Thyroid gland (tissue), 4 donors: ENCODE data around the gene AKNA.

ENCODE experiments used
- POLR2A ChIP-seq, 2 donors: fragments of 450-650 bp; IDR thresholded peaks; one replicate each; pipeline ENCODE4 v1.6.1; 2017; ENCODE audit warnings: antibody characterized with exemption in 2 of 2, mild to moderate bottlenecking in 2 of 2, moderate library complexity in 1 of 2
- TF ChIP-seq, protein P1 (sequence below), 6 experiments: fragments of 200-600 bp in 3 of 6; fragments of 450-650 bp in 3 of 6; sonication (generic) in 3 of 6; IDR thresholded peaks; one replicate each; pipeline ENCODE4 v1.5.1; 2016 to 2019; ENCODE audit warnings: antibody characterized with exemption in 6 of 6, mild to moderate bottlenecking in 2 of 6, inconsistent platforms in 1 of 6, moderate library complexity in 1 of 6

DNA sequence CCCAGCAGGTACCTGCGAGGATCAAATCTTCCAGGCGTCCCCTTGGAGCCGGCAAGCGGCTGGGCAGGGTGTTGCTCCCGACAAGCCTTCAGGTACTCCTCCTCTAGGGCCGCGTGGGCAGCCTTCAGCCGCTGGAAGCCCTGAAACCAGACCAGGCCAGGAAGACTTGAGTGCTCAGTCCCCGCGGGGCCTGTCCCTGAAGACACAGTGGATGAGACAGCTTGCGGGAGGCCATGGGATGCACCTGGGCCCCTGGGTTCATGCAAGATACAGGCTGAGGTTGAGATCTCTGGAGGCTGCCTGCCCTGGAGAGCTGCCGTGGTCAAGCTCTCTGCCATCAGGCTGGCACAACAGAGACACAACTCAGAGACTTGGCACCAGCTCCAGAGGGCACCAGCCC, 25.4 kb downstream of the AKNA start:
- TF ChIP-seq, protein P1, sequence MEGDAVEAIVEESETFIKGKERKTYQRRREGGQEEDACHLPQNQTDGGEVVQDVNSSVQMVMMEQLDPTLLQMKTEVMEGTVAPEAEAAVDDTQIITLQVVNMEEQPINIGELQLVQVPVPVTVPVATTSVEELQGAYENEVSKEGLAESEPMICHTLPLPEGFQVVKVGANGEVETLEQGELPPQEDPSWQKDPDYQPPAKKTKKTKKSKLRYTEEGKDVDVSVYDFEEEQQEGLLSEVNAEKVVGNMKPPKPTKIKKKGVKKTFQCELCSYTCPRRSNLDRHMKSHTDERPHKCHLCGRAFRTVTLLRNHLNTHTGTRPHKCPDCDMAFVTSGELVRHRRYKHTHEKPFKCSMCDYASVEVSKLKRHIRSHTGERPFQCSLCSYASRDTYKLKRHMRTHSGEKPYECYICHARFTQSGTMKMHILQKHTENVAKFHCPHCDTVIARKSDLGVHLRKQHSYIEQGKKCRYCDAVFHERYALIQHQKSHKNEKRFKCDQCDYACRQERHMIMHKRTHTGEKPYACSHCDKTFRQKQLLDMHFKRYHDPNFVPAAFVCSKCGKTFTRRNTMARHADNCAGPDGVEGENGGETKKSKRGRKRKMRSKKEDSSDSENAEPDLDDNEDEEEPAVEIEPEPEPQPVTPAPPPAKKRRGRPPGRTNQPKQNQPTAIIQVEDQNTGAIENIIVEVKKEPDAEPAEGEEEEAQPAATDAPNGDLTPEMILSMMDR (IDR thresholded peaks at IDR 0.05) = no peak
- TF ChIP-seq POLR2A (IDR thresholded peaks at IDR 0.05) = no peak
